ENCODE results near the gene CDR2.

The CDR2 gene

DNA sequence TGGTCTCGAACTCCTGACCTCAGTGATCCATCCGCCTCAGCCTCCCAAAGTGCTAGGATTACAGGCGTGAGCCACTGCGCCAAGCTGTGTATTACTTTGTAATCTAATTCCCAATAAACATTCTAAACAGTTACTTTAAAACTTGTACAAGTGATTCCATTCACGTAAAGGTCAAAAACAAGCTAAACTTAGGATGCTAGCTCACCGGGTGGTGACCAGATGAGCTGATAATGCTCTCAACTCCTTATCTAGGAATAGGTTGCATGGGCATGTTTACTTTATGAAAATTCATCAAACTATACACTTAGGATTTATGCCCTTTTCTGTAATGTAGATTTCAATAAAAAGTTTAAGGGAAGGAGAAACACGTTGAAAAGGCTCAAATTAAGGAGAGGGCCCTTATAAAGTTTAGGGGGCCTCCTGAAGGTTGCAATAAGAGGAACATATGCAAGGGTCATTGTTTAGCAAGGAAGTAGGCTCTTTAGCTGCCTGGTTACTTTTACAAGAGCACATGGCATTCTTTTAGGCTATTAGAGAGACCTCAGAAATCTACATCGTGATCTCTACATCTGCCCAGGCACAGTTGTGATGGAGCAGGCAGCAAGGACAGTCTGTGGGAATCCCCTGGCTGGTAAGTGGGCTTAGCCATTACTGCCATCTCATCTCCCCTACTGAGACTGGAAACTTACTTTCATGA, 13.3 kb downstream of the CDR2 start:
- no peak overlapping the region for H3K4me3 ChIP-seq (ENCODE audit: control insufficient read depth, low read depth, low read length)
- no peak for DNase-seq (ENCODE audit: low read depth)
- no peak for TF ChIP-seq CTCF (IDR thresholded peaks at IDR 0.05; ENCODE audit: control insufficient read depth, insufficient read depth, low read depth, low read length, missing control alignments)

DNA sequence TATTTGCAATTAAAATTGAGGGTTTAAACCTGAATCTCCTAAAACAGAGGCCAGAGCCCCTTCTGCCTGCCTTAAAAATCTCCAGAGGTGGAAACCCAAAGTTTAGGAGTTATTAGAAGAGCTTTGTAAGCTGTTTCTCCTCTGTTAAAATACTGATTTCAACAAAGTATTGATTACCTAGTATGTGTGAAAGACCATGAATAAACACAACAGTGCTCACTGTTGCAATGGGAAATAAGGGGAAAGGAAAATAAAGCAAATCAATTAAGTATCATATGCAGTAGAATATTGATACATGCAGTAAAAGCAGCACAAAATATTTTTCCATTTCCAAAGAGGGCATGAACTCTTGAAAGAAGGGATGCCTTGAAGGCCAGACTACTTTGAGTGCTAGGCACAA, 14.7 kb downstream of the CDR2 start:
- no peak for DNase-seq (ENCODE audit: low read depth)
- no peak overlapping the region for H3K4me3 ChIP-seq (ENCODE audit: control insufficient read depth, low read depth, low read length)
- TF ChIP-seq CTCF (IDR thresholded peaks at IDR 0.05; ENCODE audit: control insufficient read depth, insufficient read depth, low read depth, low read length, missing control alignments): no peak

GRCh38 chr16:22358000-22358399, 16.4 kb downstream of the CDR2 start:
- no peak for TF ChIP-seq CTCF (IDR thresholded peaks at IDR 0.05; ENCODE audit: control insufficient read depth, insufficient read depth, low read depth, low read length, missing control alignments)
- DNase-seq (ENCODE audit: low read depth): no peak
- no peak overlapping the region for H3K4me3 ChIP-seq (ENCODE audit: control insufficient read depth, low read depth, low read length)

- H3K4me3 ChIP-seq (ENCODE audit: control insufficient read depth, low read depth, low read length): no peak overlapping the region
Observed at GRCh38 chr16:22357635-22357971, 16.8 kb downstream of the CDR2 start.

GRCh38 chr16:22356930-22357634, 17.3 kb downstream of the CDR2 start:
- DNase-seq (ENCODE audit: low read depth): no peak
- TF ChIP-seq CTCF (IDR thresholded peaks at IDR 0.05; ENCODE audit: control insufficient read depth, insufficient read depth, low read depth, low read length, missing control alignments): no peak
- H3K4me3 ChIP-seq (ENCODE audit: control insufficient read depth, low read depth, low read length): no peak overlapping the region

More at GRCh38 chr16:22357635-22357971, 16.8 kb downstream of the CDR2 start:
- DNase-seq (ENCODE audit: low read depth): no peak
- TF ChIP-seq CTCF (IDR thresholded peaks at IDR 0.05; ENCODE audit: control insufficient read depth, insufficient read depth, low read depth, low read length, missing control alignments): no peak

DNA sequence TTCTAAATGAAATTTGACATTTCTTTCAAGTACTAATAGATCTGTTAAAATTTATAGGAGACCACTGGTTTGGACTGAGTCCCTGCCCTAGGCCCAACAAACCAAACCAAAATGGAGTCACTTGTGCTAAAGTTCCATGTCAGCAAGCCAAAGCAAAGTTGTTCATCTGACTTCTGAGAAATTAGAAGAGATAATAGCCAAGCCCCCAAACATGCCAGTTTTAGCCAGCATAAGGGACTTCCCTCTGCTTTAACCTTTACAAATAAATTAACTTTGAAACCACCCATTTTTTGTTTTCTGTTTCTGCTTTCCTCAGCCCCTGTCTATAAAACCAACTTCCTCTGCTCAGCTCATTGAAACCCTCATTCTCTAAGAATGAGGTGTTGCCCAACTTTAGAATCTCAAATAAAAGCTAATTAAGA, 18.9 kb downstream of the CDR2 start:
- no peak overlapping the region for H3K4me3 ChIP-seq (ENCODE audit: control insufficient read depth, low read depth, low read length)
- no peak for TF ChIP-seq CTCF (IDR thresholded peaks at IDR 0.05; ENCODE audit: control insufficient read depth, insufficient read depth, low read depth, low read length, missing control alignments)
- no peak for DNase-seq (ENCODE audit: low read depth)

Measured in AG09309 (cell line).